ENCODE data around the gene ZSCAN21.

GRCh38 chr7:100024020-100024619 lies 25.5 kb upstream of the ZSCAN21 start:
- TF ChIP-seq ZC3H10 (CRISPR knock-in tag; IDR thresholded peaks at IDR 0.05) (no peak), TOX (CRISPR knock-in tag; IDR thresholded peaks at IDR 0.05; ENCODE audit: borderline replicate concordance) (no peak), ZFP30 (CRISPR knock-in tag; IDR thresholded peaks at IDR 0.05) (no peak), TCF4 (CRISPR knock-in tag; IDR thresholded peaks at IDR 0.05; ENCODE audit: borderline replicate concordance) (no peak), POU6F1 (CRISPR knock-in tag; IDR thresholded peaks at IDR 0.05; ENCODE audit: borderline replicate concordance, low read depth) (no peak), ZNF8 (CRISPR knock-in tag; IDR thresholded peaks at IDR 0.05) (no peak), TSHZ2 (CRISPR knock-in tag; IDR thresholded peaks at IDR 0.05) (no peak), PATZ1 (CRISPR knock-in tag; IDR thresholded peaks at IDR 0.05; ENCODE audit: borderline replicate concordance) (no peak), ARNTL (CRISPR knock-in tag; IDR thresholded peaks at IDR 0.05; ENCODE audit: borderline replicate concordance, low read depth) (no peak), PPARA (CRISPR knock-in tag; IDR thresholded peaks at IDR 0.05; ENCODE audit: borderline replicate concordance) (no peak)
